NCI-H510A (cell line): Measurements from ENCODE around the gene HES1.
"Not testable (repeated sequence)": the region's sequence is repeated elsewhere in the genome, so short reads cannot be mapped to it uniquely, and the experiment has no call there.

Experiments
- DNase-seq: peaks from one replicate; lab custom pipeline; 2025; lab: John Stamatoyannopoulos, UW

HES1 gene, protein sequence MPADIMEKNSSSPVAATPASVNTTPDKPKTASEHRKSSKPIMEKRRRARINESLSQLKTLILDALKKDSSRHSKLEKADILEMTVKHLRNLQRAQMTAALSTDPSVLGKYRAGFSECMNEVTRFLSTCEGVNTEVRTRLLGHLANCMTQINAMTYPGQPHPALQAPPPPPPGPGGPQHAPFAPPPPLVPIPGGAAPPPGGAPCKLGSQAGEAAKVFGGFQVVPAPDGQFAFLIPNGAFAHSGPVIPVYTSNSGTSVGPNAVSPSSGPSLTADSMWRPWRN

DNA sequence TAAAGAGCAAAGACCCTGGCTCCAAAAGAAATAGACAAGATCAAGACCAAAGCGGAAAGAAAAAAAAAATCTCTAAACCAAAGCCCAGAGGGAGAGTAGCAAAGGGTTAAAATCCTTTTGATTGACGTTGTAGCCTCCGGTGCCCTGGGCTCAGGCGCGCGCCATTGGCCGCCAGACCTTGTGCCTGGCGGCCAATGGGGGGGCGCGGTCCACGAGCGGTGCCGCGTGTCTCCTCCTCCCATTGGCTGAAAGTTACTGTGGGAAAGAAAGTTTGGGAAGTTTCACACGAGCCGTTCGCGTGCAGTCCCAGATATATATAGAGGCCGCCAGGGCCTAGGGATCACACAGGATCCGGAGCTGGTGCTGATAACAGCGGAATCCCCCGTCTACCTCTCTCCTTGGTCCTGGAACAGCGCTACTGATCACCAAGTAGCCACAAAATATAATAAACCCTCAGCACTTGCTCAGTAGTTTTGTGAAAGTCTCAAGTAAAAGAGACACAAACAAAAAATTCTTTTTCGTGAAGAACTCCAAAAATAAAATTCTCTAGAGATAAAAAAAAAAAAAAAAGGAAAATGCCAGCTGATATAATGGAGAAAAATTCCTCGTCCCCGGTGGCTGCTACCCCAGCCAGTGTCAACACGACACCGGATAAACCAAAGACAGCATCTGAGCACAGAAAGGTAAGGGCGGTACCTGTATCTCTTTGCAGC, at the start of gene HES1:
Gene HES1 (plus strand): TSS at position 343 of the 713 bp plus-strand sequence. CDS start 233 bp downstream, at position 576.
- peak; percentile 93 for DNase-seq

DNA sequence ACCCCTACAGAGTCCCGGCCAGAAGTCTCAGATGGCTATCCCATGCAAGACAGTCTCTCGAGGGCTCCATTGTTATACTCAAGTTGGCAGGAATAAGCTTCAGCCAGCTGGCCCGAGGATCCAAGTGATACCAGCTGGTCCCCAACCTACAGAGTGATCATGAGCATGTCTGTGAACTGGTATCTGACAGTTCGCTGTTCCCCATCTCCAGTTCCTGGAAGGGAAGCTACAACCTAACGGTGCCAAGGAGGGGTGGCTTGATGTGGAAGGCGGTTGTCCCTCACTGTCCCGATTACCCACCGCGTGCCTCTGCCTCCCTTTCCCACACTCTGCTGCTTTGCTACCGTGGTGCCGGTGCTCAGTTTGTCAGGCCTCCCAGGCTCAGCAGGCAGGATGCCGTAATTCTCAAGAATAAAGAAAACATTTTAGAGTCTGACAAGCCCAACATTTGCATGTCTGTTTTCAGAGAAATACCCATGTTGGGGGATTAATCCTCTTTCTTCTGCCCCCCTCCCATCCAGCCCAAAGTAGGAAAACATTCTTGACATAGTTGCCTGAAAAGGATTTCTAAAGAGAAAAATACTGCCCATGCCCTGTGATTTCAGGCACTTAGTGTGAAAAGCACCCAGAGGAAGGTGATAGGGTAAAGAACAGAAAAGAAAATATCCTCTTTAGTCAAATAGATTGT, 49.4 kb upstream of the HES1 start:
- DNase-seq = no peak

DNA sequence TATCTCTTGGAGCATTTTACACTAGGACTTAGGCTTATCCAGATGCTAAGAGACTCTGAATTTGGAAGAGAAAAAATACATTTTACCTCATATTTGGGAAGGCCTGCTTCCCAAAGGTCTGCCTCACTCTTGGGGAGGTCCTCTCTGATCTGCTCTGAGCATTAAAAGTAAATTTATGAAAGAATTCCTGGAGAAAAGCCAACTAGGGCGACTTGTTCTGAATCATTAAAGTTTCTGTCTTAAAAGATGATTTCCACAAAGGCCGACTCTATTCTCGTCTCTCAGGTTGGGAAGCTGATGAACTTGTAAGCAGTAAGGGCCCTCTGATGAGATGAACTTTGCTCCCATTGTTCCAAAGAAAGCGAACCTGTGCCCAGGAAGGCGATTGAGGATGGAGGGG, 48.7 kb upstream of the HES1 start:
- DNase-seq = no peak

DNA sequence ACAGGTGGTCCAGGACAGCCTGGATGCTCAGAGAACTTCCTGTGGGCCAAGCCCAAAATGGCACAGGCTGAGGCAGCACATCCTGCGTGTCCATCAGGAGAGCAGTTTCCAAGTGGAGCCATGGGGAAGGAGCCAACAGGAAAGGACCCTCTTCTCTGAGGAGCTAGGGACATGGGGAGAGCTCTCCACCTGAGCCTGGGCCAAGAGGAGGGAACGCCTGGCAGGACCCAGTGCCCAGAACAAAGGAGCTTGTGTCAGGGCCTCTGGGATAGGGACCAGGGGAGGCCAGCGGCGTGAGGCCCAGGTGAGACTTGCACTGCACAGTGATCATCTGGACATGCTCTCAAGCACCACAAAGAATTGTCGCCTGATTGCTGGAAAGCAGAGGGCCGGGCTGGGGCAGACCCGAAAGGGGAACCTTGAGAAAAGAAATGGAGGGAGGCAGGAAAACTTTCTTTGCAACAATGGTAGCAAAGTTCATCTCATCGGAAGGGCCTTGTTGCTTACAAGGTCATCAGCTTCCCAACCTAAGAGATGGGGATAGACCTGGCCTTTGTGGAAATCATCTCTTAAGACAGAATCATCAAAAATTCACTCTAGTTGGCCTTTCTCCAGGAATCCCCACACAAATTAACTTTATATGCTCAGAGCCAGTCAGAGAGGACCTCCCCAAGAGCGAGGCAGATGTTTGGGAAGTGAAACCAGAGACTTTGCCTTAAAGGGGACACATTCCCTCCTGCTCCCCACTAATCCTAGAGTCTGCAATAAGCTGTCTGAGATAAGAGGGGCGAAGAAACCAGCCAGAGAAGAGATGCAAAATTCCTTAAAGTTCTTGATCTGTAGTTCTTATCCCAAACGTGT, 47.7 kb upstream of the HES1 start:
- no peak for DNase-seq

DNA sequence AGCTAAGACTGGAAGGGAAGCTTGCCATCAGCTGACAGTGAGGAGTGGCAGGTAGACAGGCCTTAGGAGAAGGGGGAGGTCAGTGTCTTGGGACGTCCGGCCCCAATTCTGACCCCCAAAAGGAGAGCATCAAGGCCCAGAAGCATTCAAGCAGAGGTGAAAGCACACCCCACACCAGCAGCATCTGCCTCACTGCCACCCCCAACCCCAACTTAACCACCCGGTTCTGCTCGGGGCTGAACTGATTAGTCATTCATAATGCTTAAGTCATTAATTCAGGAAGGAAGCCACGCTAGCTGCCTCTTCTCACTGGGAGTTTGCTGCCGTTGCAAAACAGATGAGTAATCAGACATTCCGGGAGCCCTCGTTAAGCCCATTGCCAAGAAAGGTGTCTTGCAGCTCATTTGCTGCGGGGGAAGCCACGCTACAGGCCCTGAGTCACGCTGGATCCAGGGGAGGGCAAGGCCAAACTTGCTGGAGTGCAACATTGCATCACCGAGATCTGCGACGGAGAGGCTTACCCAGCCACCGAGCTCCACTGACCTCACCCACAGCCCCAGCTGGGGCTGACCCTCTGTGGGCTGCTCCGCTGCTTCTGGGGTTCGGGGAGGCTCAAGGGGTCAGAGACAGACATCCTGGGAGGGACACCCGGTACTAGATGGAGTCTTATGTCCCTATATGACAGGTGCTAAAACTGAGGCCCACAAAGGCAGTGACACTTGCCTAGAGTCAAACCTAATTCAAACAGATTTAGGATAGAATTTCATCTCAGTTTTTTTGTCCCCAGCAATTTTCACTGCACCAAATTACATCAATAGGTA, 46.4 kb upstream of the HES1 start:
- DNase-seq = no peak

DNA sequence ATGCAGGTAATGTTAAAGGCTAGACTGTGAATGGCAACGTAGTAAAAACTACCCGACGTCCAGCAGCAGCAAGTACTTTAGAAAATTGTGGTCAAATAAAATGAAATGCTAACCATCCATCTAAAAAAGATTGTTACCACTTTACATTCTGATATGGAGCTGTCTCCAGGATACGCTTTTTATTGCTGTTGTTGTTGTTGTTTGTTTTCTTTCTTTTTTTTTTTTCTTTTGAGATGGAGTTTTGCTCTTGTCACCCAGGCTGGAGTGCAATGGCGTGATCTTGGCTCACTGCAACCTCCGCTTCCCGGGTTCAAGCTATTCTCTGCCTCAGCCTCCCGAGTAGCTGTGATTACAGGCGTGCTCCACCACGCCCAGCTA, 45.8 kb upstream of the HES1 start:
- DNase-seq = not testable (repeated sequence)

DNA sequence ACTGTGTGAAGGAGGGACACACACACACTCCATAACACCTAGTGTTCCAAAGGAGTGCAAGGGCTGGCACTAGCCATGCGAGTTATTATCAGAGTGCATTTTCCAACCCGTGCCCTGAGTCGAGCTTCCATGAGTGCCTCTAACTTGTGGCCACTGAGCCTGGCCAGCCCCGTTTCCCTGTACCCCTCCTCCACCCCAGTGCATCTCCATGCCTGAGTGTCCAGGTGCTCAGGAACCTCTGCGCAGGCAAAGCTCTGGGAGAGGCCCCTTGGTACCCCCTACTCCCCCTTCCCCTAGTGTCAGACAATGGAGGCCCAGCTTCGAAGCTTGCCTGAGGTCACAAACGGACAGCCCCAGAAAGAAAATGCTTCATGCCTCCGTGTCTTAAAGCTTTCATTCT, 45.2 kb upstream of the HES1 start:
- no peak for DNase-seq

DNA sequence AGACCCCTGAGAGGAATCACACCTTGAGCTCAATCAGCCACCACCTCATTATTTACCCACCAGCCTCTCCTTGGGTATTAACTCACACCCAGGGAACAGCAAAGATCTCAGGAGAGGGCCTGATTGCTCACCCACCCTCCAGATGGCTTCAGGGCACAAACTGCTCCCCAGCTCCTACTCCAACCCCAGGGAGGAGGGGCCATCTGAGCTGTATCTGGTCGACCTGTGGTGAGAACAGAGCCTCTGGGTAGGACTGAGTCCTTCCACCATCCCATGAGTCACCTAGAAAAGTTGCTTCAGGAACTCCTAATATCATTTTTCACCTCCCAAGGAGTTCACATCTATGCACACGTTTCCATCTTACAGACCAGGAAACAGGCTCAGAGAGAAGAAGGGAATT, 44.8 kb upstream of the HES1 start:
- DNase-seq = no peak

DNA sequence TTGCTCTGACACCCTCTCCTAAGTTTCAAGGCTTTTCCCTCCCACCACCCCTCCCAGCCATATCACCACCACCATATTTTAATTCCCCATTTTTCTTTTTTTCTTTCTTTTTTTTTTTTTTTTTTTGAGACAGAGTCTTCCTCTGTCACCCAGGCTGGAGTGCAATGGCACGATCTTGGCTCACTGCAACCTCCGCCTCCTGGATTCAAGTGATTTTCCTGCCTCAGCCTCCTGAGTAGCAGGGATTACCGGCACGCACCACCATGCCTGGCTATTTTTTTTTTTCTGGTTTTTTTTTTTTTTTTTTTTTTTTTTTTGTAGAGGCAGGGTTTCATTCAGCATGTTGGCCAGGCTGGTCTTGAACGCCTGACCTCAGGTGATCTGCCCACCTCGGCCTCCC, 44.1 kb upstream of the HES1 start:
- DNase-seq = not testable (repeated sequence)

DNA sequence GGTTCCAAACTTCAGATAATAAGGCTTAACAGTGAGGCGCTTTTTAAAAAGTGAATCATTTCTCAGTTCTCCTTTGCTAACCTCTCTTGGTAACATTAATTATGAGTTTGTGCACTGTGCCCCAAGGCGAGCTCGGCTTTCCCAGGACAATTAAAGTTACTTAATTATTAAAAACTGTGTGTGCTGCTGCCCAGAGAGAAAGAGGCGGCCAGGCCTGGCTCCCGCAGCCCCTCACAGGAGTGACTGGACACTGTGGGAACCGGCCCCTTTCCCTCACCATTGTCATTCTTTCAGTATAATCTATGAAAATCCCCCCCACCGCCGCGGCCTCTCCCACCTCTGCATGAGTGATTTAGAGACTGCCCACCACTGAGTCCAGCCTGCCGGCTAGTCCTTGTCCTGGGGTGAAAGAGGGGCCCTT, 43.1 kb upstream of the HES1 start:
- no peak for DNase-seq

DNA sequence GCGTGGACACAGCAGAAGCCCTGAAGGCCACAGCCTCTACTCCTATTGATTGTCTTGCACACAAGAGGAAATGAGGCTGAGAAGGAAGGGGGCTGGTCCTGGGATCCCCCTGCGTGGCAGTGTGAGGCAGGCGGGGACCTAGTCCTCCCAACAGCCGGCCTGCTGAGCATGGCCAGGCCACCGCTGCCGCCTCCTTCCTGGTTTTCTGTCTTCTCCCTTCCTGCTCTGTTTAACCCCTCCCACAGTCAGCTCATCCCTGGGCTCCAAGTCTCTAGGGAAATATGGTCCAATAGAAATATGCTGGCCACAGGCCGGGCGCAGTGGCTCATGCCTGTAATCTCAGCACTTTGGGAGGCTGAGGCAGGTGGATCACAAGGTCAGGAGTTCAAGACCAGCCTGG, 42.1 kb upstream of the HES1 start:
- no peak for DNase-seq

DNA sequence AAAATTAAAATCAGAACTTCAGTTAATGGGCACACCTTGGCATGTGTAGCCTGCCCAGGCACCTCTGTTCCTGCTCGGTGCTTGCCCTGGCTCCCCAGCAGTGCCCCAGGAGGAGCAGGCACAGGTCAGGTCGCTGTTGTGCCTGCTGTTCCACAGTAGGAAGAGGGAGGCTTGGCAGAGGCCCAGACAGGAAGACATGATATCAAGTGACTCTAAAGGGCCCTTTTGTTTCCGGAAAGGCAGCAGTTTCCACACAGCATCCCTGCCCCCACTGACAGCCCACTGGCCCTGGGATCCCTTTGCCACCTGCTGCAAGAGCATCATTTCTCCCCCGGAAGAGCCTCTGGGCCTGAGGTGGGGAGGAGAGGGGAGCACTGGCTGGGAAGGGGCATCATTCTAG, 40.5 kb upstream of the HES1 start:
- DNase-seq = peak; percentile 53

DNA sequence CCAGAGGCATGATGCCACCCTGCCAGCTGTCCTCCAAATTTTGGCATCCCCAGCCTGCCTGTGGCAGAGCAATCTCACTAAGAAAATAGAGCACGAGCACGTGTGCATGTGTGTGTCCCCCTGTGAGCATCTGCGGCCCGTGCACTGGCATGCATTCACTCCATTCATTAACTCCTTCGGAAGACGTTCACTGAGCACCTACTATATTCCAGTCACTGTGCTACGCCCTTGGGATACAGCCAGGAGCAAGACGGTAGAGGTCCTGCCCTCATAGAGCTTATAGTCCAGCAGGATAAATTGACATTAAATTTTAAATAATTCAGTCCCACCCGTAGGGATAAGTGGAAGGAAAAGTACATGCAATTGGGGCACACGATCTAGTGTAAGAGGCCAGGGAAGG, 40.0 kb upstream of the HES1 start:
- DNase-seq = no peak

DNA sequence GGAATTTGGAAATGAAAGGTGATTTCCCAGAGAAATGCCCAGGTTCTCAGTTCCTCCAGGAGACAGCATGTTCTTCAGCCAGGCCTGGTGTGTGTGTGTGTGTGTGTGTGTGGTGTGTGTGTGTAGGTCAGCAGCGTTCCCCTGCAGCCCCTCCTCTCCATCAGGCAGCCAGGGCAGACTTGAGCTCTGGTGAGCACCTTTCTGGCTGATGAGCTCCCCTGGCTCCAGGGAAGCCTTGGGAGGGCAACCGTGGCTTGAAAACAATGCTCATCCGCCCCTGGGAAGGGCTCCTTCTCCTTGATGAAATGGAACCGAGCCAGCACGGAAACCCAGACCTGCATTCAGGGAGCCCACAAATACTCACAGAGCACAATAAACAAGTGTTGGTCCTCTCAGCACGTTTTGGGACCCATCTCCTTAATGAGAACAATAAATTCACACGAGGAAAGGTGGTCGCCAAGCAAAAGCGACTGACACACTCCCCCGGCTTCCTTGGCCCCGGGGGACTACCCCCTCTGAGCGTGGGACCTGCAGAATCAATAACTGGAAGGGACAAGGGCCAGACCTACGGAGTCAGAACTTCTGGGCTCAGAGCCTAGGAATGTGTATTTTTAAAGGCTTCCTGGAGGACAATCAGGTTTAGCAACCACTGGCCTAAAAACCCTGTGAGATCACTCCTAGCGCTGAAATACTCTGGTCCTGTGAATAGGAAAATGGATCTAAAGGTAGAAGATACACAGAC, 38.6 kb upstream of the HES1 start:
- DNase-seq = no peak

DNA sequence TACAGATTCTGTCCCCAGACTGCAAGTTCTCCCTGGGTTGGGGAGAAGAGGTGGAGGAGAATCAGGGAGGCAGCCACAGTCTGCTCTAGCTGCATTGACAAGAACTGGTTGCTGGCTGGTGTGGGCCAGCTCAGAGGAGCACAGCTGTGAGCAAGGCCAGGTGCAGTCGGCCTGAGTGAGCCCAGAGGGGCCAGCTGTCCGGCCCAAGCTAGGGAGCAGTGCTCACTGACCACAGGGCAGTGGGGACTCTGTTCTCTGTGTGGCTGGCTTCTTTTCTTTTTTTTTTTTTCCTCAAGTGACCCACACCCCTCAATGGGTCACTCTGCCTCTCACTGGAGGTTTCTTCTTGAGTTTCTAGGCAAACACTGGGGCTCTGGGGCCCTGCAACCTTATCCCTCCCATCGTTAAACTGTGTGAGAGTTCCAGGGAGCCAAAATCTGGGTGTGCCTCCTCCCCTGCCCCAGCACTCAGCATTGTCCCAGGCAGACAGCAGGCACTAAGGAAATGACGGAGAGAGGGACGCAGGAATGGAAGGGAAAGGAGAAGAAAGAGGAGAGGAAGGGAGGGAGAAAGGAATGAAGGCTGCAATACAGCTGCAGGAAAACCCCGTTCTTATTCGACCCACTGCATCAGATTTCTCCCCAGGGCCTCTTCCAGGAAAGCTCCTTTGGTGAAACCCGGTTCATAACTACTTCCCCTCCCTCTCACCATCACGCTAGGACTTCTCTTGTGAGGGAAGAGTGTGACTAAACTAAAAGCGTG, 37.7 kb upstream of the HES1 start:
- no peak for DNase-seq

DNA sequence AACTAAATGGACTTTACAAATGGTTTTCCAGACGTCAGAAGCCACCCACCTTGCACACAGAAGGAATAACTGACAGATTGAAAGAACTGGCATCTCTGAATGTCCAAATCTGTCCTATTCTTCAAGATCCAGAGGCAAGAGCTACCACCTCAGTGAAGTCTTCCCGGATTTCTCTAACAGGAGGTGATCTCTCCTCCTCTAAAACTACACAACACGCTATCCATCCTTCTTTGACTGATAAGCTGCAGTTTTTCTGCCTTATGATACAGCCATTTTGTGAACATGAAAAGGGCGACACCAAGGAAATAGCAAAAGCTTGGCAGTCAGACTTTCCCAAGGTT, 37.1 kb upstream of the HES1 start:
- DNase-seq = no peak

DNA sequence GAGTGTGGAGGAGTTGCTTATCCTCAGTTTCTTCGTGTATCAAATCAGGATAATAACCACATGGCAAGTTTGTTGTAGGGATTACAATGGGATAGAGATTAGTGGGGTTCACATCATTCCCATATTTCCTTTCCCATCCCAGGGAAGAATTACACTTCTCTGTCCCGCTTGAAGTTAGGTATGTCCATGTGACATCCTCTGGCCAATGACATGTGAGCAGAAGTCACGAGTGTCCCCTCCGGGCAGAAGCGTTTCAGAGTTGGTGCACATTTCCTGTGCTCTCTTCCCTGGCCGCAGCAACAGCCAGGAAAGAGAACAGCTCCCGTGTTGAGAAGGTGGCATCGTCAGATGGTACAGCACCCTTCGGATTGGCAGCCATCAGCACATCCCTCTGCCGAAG, 36.7 kb upstream of the HES1 start:
- DNase-seq = no peak

DNA sequence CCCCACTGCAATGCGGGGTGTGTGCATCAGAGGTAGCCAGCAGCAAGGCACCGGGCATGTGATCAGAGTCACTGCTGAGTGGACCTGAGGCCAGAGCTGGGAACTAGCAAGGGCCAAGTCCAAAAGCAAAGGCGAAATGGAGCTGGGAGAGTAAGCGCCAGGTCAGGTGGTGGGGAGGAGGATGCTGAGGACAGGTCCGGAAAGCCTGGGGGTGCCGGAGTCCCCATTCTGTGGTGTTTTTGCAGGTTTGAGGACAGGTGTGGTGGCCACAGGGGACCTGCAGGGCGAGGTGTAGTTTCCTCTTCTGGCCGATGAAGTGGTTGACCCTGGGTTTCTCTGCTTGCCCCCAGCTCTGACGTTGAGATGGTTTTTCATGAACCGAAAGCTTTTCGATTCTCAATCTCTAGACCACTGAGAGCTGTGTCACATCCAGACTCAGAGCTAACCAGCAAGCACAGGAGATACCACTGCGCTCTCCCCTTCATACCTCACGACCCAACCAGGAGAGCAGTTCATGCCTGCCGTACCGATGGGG, 35.0 kb upstream of the HES1 start:
- no peak for DNase-seq

DNA sequence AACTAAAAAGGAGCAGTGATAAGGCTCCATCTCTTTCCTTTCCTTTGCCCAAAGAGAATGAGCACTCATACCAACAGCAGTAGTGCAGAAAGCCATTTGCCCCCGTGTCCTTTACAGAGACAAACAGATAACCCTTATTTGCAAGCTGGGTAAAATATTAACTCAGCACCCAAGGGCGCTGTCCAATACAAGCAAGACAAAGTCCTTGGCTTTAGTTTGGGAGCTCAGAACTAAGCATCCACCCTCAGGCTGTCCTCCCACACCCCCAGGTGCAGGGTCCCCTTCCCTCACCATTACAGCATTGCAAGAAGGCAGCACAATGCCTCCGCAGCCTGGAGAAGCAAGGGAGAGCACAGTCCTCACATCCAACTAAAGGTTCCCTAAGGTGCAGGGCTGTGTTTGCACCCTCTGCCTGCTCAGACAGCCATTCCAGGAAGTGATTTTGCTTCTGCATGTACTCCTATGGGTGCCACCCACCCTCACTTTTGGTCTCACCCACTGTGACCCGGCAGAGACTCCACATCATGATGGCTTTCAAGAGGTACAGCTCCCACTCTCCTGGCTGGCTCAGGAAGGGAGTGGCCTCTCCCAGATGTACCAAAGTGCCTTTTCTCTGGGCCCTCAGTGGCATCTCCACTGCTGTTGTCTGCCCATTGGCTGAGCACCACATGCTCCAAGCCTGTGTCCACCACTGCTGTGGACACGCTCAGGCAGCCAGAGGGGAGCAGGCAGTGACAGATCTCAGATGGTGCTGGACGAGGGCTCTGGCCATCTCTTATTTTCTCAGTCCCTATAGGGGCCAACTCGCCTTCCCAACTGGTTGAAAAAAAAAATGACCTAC, 34.1 kb upstream of the HES1 start:
- no peak for DNase-seq
